NCI-H2107 treated with DMSO at 0.1 percent for 48 hours (cell line): ENCODE results near the gene SETSIP.
"Not testable (repeated sequence)": the region's sequence is repeated elsewhere in the genome, so short reads cannot be mapped to it uniquely, and the experiment has no call there.

Experiments used
- DNase-seq: peaks from one replicate; lab custom pipeline; 2025; ENCODE audit not compliant: unreplicated experiment; lab: John Stamatoyannopoulos, UW

SETSIP gene, protein sequence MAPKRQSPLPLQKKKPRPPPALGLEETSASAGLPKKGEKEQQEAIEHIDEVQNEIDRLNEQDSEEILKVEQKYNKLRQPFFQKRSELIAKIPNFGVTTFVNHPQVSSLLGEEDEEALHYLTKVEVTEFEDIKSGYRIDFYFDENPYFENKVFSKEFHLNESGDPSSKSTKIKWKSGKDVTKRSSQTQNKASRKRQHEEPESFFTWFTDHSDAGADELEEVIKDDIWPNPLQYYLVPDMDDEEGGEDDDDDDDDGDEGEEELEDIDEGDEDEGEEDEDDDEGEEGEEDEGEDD

DNA sequence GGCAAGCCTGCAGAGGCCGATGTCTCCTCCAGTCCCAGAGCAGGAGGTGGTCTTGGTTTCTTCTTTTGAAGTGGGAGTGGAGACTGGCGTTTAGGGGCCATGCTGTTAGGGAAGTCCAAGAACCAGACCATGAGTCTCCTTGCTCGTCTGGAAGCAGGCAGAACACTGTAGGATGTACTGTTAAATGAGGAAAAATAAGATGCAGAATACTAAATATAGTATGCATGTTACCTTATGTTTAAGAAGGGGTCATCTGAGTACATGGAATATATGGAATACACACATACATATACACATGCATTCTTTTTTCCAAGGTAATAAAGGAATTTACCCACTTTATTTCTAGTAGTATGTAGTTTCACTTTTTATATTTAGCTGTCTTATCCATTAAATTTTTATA lies at the start of gene SETSIP:
Gene SETSIP, minus strand, starts transcription at position 101 of the 400 bp plus-strand sequence. Its CDS starts 0 bp downstream, at position 101.
- DNase-seq, result no peak

DNA sequence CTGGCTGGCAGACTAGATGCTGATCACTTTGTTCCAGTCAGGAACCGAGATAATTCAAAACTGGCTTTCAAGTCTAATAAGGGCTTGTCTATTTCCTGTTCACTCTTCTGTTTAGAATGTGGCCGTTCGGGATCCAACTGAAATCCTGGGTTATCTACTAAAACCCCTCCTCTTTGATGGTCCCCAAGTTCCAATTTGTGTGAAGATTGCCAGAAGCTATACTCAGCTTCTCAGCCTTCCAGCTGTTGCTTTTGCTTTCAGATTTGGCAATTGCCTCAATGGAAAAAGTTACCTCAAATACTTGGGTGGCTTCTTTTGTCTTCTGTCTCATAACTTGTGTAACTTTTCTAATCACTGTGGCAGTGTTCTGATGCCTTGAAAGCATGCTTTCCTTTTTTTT lies 48.7 kb upstream of the SETSIP start:
- no peak for DNase-seq

DNA sequence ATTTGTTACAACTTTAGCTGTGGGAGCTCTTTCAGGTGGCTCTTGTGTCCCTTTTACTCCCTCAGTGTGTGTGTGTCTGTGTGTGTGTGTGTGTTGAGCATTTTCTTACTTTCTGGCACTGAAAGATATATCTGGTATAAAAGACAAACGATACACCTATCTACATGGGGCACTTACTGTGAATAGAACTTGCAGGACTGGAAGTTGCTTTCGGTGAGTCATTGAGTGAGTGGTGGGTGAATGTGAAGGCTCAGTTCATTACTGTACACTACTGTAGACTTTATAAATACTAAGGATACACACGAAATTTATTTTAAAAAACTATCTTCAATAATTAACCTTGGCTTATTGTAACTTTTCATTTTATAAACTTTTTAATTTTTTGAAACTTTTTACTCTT lies 43.6 kb upstream of the SETSIP start:
- no peak for DNase-seq

DNA sequence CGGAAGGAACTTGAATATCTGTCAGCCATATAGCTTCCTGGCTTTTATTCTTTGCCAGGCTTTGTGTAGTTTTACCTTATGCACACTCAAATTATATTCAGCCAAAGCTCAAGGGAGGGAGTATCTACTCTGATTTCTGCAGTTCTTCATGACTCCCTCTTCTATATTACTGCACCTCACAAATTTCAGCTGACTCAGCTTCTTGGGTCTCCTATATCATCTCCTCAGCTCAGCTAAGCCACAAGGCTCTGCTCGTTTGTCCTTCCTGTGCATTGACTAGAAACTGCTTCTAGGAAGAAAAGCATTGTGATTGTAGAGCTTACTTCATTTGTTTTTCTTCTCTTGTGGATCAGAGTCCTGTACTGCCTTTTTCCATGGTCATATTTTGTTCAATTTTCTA lies 42.3 kb upstream of the SETSIP start:
- no peak for DNase-seq

DNA sequence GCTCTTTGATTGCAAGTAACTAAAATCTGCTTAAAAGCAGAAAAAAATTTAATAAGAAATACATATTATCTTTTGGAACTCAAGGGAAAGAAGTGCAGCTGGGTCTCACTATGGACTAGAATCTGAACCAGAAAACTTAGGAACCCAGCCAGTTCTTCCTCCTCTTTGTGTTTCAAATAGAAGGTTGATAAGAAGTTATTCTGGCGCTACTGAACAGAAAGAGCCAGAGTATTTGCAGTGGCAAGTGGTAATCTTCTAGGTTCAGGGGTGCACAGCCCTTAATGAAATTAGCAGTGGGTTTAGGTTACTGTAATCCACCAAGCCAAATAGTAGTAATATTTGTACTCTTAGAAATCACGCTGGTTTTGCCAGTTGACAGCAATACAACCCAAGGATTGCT lies 33.4 kb upstream of the SETSIP start:
- no peak for DNase-seq

DNA sequence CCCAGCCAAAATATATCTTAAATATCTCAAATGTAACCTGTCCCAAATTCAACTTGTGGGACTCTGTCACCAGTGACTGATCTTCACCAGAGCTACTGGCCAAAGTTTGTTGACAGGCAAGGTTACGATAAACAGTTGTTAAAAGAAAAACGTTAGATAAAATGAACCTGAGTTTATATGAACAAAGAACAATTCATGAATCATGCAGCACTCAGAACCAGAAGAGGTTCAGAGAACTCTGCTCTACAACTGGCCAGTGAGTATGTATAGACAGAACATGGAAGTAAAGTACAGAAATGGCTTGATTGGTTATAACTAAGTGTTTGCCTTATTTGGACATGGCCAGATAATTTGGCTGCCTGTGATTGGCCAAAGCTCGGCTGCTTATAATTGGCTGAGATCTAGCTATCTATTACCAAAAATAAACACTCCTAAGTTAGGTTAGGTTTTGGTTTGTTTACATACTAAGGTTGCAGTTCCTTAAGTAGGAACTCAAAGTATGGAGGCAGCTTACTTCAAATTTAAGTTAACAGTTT lies 30.4 kb upstream of the SETSIP start:
- no peak for DNase-seq

DNA sequence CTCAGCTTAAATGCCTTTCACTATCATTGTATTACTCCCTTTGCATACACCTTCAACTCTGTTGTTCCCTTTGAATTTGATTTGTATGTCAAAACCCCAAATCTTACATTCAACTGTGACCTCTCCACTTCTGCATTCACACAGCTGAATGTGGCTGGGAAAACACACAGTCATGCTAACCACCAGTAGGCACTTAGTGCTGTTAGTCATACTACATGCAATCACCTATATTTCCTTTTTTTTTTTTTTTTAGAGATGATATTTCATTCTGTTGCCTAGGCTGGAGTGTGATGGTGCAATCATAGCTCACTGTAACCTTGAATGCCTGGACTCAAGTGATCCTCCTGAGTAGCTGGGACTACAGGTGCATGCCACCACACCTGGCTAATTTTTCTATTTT lies 21.1 kb upstream of the SETSIP start:
- no peak for DNase-seq

DNA sequence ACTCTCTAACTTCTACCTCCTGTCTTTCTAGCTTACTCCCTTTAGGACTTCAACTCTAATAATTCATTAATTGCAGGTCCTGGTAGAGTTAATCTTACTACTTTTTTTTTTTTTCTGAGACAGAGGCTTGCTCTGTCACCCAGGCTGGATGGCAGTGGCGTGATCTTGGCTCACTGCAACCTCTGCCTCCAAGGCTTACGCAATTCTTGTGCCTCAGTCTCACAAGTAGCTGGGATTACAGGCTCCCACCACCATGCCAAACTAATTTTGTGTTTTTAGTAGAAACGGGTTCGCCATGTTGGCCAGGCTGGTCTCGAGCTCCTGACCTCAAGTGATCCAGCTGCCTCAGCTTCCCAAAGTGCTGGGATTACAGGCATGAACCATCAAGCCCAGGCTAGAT lies 20.7 kb upstream of the SETSIP start:
- no peak for DNase-seq

DNA sequence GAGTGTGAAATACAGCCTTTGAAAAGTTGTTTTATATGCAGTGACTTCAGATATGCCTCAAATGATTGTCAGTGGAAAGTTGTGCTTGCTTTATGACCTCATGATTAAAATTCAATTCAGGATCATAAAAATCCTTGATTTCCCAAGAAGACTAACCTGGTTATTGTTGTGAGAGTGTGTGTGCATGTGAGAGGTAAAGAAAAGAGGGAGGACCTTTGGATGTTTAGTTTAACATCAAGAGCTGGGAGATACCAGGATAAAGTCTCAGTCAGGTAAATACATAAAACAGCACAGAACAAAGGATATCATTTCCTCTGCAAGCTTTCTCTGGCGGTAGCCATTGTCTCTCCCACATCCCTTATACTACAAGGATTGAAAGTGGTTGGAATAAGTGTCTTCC lies 19.4 kb upstream of the SETSIP start:
- DNase-seq, result no peak

DNA sequence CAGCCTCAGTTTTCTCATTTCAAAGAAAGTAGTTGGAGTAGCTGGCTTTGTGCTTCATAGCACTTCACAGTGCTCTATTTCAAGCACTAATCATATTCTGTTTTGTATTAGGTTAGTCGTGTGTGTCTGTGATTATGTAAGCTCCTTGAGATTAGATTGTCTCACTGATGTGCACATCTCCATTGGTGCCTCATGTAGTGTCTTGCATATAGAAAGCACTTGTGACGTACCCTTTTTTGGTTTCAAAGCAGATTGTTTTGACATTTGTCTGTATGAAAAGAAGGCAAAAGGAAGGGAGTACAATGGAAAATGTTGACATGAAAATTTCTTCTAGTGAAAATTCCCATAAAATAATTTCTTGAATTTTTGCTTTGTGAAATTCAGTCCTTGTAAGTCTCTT lies 18.9 kb upstream of the SETSIP start:
- DNase-seq, result no peak

DNA sequence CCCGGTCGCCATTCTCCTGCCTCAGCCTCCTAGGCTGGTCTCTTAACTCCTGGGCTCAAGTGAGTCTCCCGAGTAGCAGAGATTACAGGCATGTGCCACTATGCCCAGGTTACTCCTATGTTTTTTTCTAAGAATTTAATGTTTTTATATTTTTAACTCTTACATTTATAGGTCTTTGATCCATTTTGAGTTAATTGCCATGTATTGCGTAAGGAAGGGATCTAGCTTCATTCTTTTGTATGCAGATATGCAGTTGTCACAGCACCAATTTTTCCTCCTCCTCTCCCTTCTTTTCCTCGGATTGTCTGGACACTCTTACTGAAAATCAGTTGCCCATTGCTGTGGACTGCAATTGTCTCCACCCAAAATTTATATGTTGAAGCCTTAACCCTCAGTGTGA lies 16.4 kb upstream of the SETSIP start:
- no peak for DNase-seq

DNA sequence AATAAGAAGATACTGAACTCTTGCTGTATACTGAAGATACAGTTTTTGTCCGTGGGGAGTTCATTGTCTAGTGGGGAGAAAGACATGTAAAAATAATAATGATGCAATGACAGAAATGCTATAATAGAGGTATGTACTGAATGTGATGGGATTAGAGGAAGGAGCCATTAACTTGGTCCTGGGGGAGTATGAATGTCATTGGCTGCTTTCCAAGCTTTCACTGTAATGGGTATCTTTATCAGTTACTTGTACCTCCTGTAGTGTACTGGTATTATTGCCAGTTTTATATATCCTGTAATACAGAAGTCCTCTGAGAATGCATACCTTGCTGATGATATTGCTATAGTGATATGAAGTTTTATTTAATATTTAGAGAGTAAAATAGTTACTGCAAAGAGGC lies 12.3 kb upstream of the SETSIP start:
- peak; percentile 7 for DNase-seq

DNA sequence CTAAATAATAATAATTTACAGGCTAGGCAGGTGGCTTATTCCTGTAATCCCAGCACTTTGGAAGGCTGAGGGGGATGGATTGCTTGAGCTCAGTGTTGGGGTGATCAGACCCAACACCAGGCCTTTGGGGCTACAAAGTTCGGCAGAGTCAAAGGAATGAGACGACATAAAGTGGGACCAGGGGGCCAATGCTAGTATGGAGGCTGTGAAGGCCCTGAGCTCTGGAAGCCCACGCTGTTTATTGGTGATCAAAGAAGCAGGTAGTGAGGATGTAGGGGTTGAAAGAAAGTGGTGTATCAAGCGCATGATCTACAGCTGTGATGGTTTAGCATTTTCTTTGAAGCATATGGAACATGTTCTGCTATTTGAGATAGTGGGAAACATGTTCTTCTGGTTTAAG lies 10.5 kb upstream of the SETSIP start:
- no peak for DNase-seq

DNA sequence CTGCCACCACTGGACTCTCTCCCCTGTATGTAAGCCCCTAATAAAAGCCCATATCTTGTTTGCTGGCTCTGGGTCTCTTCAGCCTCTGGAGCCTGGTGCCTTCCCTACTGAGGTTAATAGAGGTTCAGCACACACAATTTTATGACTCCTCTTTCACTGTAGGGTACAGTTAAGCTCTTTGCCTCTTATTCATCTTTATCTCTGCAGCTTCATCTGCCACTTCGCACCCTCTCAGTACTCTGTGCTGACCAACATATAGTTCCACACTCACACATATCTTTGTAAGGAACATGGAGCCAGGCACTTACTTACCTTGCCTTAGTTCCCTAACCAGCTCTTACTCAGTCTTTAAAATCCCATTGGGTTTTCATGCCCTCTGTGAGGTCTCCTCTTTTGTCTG lies 9.4 kb upstream of the SETSIP start:
- no peak for DNase-seq

DNA sequence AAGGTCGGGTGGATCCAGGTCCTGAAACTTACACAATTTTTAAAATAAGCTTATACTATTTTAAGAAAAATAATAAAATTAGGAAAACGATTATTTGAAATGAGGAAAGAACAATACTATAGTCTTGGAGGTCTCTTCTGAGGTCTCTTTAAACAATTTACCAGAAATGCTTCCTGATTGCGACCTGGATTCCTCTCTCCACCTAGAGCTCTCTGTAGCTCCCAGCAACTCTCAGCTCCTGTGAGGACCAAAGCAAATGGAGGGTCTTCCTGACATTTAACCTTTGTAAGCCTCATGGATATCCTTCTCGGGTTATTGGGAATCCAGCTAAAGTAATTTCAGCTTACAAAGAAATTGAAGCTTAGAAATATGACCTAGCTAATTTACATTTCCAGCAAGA lies 5.8 kb upstream of the SETSIP start:
- no peak for DNase-seq

DNA sequence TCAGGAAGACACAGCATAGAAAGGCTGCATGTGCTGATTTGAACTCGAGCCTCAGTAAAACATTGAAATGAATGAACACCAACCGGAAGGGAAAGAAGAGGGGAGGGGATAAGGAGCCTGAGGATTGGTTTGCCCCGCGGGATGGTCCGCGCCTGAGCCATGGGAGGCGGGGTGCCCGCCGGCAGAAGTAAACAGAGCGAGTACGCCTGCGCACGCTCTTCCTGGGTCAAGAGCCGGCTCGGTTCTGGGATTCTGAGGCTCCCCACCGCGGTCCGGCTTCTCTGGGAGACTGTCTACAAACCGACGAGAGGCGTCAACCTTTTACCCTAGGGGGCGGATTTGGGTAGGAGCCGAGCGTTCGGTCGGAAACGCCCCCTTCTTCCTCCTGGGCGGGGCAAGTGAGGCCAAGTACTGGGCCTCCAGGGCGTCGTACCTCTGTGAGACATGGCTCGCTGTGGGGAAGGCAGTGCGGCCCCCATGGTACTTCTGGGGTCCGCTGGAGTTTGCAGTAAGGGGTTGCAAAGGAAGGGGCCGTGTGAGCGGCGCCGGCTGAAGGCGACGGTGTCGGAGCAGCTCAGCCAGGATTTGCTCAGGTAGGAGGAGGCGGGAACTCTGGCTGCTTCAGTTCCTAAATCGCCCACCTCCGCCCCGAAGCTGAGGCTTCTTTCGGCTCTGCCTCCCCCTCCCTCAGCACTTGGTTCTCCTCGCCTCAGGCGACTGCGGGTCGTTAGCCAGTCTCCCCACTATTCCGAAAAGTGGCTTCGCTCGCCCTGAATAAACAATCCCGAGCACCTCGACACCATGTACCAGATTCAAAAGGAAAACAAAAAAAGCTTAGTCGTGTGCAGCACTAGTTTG lies 5.1 kb upstream of the SETSIP start, which contains the start of gene BTBD8:
Gene BTBD8, plus strand, starts transcription at position 218 of the 858 bp plus-strand sequence. Its CDS starts 227 bp downstream, at position 445.
- peak; percentile 86 for DNase-seq

DNA sequence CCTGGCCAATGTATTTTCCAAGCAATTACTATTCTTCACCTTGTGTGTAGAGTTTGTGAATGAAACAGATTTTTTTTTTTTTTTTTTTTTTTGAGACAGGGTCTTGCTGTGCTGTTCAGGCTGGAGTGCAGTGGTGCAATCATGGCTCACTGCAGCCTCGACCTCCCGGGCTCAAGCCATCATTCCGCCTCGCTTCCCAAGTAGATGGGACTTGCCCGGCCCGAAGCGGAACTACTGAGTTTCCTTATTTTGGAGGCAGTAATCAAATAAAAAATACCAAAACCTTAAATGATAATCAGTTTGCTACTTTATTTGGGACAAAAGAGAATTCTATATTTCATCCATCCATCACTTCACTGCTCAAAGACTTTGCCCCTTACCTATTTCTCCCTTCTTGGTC lies 4.2 kb upstream of the SETSIP start:
- no peak for DNase-seq

DNA sequence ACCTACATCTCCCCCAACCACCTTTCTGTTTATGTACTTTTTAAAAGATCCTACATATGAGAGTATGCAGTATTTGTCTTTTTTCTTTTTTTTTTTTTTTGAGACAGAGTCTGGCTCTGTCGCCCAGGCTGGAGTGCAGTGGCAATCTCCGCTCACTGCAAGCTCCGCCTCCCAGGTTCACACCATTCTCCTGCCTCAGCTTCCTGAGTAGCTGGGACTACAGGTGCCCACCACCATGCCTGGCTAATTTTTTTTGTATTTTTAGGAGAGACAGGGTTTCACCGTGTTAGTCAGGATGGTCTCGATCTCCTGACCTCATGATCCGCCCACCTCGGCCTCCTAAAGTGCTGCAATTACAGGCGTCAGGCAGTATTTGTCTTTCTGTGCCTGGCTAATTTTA lies 2.9 kb upstream of the SETSIP start:
- DNase-seq, result not testable (repeated sequence)

DNA sequence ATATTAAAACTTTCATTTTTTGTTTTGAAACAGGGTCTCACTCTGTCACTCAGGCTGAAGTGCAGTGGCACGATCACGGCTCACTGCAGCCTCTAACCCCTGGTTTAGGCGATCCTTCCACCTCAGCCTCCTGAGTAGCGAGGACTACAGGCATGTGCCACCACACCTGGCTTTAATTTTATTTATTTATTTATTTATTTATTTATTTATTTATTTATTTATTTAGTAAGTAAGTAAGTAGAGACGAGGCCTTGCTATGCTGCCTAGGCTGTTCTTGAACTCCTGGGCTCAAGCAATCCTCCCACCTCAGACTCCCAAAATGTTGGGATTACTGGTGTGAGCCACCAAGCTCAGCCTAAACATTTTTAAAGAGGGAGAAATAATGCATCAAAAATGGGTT lies 1.2 kb upstream of the SETSIP start:
- no peak for DNase-seq

DNA sequence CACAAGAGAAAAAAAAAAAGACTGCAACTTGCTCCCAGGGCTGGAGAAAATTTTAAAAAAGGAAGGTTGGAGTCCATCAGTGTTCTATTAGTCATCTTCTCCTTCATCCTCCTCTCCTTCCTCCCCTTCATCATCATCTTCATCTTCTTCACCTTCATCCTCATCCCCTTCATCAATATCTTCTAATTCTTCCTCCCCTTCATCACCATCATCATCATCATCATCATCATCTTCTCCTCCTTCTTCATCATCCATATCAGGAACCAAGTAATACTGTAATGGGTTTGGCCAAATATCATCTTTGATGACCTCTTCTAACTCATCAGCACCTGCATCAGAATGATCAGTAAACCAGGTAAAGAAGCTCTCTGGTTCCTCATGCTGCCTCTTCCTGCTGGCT lies 765 bp downstream of the SETSIP start:
- not testable (repeated sequence) for DNase-seq

DNA sequence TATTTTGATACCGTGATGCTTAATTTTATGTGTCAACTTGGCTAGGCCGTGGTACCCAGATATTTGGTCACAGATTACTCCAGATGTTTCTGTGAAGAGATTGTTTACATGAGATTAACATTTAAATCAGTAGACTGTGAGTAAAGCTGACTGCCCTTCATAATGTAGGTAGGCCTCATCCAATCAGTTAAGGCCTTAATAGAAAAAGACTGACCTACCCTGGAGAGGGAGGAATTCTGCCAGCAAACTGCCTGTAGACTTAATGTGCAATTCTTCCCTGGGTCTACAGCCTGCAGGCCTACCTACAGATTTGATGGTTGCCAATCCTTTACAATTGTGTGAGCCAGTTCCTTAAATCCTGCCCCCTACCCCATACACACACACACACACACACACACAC lies 4.3 kb downstream of the SETSIP start:
- no peak for DNase-seq

DNA sequence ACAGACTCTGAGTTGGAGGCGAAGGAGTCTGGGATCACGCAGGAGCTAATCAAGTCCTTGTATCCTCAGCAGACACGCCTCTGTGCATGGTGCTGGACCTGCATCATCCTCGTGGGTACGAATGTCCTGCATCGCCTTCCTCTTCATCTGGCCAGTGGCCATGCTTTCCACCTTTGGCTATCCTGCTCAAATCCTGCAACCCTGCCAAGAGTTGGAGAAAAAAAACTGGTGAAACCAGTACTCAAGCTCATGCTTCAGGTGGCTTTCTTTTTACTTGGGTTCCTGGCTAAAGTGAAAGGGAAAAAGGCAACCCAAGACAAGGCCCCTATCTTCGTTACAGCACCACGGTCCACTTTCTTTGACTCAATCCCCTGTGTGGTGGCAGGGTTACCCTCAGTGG lies 8.9 kb downstream of the SETSIP start:
- DNase-seq, result no peak
